NCI-H510A treated with DMSO at 0.1 percent for 48 hours (cell line): Measurements from ENCODE around the gene DHRS2.
"Not testable (repeated sequence)": the region's sequence is repeated elsewhere in the genome, so short reads cannot be mapped to it uniquely, and the experiment has no call there.

Experiments used
- DNase-seq: peaks from one replicate; lab custom pipeline; 2025; lab: John Stamatoyannopoulos, UW

Gene DHRS2

DNA sequence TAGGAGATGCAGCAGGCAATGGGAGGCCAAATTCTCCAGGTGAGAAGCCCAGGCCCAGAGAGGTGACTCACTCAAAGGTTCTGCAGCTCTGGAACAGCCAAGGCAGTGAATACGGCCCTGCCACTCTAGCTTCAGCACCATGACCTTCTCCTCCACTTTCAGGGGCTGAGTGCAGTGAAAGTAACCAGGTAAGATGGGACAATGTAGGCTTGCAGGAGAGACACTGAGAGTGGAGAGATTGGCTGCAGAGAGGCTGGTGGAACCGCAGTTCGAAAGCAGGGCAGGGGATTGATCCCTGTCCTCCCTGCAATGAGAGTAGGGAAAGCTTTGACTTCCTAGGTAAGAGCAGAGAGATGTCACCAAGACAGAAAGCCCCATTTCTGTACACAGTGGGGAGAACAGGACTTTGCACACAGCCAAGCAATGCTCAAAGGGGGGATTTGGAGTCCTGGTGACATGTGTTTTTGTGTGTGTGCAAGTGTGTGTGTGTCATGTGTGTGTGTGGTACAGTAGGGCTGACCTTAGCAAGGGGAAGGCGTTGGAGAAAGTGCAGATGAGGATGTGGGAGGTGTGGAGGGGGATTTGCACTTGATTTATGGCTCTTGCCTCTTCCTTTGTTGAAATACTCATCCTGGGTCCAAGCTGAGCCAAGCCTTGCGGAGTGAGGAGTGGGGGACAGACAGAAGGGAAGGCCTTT lies 12.7 kb downstream of the DHRS2 start:
- no peak for DNase-seq

GRCh38 chr14:23650506-23650905 lies 14.3 kb downstream of the DHRS2 start:
- DNase-seq, result no peak

DNA sequence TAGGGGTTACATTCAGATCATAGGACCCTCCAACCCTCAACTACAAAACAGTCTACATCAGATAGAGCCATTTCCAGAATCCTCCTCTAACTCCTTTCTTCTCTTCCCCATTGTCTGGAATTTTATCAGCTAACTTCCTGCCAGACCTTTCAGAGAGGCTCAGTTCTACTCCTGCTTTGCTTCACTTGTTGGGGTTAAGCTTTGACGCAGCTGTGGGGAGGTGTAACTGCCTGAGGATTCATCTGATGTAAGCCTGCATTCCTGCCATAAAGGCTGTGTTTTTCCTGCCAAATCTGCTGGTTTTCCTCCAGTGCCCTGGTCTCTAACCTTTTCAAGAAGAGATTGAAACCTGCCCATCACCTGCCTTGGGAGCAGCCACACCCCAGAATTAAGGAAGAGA lies 16.9 kb downstream of the DHRS2 start:
- no peak for DNase-seq

DNA sequence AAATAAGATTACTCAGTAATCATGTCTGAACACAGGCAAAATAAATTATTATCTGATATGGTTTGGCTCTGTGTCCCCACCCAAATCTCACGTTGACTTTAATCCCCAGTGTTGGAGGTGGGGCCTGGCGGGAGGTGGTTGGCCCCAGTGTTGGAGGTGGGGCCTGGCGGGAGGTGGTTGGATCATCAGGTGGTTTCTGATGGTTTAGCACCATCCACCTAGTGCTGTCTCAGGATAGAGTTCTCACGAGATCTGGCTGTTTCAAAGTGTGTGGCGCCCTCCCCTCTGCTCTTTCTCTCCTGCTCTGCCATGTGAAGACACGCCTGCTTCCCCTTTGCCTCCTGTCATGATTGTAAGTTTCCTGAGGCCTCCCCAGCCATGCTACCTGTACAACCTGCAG lies 18.1 kb downstream of the DHRS2 start:
- no peak for DNase-seq

- DNase-seq, result no peak
These were observed 21.9 kb downstream of the DHRS2 start for GRCh38 chr14:23657959-23658470.

DNA sequence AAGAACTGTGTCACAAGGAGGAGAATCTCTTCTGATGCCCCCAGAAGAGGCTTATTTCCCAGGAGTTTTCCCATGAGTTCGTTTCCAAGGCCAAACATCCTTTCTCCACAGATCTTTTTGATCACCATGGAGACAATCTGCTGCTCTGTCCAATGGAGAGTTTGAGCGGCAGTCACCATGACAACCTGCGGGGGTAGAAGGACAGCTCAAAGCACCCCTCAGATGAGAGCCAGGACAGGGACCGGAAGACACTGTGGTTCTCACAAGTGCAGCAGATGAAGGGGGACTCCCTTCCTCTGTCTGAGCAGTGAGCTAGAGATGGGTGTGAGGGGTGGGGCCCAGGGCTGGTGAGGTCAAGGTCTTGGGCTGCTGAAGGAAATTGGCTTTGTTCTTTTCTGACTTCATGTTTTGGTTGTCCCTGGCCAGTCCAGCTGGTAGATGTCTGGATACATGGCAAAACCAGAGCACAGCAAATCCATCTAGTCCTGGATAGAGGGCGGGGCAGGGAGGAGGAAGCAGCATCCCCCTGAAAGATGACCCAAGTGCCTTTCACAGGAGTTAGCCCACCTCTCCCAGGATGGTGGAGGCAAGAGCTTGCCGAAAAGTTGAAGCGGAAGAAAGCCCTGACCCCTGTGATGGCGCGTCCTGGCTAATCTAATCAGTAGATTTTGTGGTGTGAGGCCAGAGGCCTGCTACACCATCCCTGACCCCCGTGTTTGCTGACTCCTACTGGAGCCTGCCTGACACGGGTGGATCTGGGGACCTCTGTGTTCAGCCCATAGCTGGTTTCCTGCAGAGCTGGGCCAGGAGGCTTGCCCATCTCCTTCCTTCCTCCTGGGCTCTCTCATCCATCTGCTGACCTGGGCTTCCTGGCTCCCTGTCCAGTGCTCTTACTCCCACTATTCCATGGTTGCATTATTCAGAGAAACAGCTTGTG lies 24.4 kb downstream of the DHRS2 start:
- no peak for DNase-seq

DNA sequence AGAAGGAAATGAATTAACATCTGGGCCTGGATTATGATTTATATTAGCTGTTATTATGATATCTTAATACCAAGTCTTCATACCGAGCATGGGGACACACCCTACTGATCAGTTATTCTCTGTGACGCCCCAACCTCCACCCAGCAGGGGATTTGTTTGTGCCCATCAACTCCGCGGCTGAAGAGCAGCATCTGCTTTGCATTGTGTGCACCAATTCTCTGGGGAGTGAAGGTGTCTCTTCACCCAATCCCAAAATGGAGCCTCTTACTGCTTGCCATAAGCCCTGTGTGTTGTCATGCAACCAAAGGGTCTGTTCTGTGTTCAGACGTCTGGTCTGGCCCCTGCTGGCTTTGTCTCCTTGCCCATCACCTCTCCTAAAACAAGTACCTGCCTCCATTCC lies 25.4 kb downstream of the DHRS2 start:
- DNase-seq, result no peak

- DNase-seq, result no peak
These were observed 27.0 kb downstream of the DHRS2 start for GRCh38 chr14:23663127-23663526.

DNA sequence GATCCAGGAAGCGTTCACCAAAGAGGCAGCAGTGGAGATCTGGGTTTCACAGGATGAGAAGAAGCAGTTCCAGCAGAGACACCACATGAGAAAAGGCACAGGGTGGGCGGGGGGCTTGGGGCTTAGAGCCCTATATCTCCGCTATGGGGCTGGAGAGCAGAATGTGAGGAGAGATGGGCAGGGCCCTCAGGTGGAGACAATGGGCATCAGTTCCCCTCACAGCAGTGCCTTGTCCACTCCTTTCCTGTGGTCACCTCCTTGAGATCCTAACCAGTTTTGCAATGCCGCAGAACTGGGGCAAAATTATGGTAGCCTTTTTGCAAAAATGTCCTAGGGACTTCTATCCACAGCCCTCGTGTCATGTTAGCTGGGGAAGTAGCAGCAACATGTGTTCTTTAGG lies 27.5 kb downstream of the DHRS2 start:
- DNase-seq, result no peak

- DNase-seq, result no peak
These were observed 28.2 kb downstream of the DHRS2 start for GRCh38 chr14:23664207-23664885.

DNA sequence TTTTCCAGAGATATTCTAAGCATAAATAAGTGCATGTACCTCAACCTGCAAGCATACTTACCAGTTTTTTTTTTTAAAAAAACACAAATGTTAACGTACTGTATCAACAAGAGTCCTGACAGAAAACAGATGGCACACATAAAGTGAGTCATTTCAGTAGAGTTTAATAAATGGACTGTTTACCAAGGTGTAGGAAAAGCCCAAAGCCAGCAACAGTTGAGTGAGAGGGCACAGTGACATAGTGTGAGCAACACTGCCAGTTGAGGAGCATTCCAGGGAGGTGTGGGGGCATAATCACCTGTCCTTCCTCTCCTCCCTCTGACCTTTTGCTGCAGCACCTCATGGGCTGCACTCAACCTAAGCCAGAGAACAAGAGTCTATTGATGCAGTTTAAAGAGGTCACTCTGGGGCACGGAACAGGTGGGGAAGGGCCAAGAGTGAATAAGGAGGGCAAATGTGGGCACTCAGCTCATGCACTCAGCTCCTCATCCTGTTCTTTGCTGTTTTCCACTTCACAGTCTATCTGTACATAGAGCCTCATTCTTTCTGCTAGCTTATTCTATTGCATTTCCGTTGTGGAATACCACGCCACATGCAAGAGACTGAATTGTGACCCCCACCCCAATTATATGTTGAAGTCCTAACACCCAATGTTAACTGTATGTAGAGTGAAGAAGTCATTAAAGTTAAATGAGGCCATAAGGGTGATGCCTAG lies 29.3 kb downstream of the DHRS2 start:
- DNase-seq, result no peak

GRCh38 chr14:23667134-23667533 lies 31.0 kb downstream of the DHRS2 start:
- no peak for DNase-seq

- DNase-seq, result no peak
These were observed 33.3 kb downstream of the DHRS2 start for GRCh38 chr14:23669441-23669840.

DNA sequence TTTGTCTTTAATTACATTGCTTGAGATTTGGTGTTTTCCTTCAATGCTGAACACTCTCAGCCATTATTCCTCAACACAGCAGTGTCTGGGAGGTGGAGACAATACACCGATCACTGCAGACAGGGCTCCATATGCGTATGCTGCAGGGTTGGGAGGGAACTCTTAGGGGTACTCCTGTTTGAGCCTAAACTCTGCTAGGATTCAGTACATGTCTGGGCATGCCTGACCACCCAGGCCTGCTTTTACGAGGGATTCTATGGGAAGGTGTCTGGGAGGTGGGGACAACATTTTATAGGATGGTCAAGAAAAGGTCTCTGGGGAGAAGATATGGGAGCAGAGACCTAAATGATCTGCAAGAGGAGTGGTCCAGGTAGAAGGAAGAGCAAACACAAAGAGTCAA lies 34.3 kb downstream of the DHRS2 start:
- DNase-seq, result no peak

DNA sequence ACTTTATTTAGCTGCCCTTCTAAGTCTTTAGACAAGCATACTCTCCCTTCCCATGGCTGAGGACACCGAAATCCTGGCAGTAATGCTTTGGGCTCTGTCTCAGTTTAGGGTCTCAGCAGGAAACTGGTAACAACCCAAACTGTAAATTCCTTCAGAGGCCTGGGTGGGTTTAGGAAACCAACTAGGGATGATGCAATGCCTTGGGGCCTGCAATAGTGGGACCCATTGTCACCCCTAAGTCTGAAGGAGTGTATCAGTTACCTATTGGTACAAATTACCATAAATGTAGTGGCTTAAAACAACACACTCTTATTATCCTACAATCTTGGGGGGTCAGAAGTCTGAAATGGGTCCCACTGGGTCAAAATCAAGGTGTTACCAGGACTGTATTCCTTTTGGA lies 36.0 kb downstream of the DHRS2 start:
- no peak for DNase-seq

GRCh38 chr14:23675337-23675736 lies 39.2 kb downstream of the DHRS2 start:
- DNase-seq, result no peak

- DNase-seq, result no peak
These were observed 39.7 kb downstream of the DHRS2 start for GRCh38 chr14:23675906-23676305.

GRCh38 chr14:23681337-23681736 lies 45.2 kb downstream of the DHRS2 start:
- no peak for DNase-seq

- not testable (repeated sequence) for DNase-seq
These were observed 53.7 kb downstream of the DHRS2 start for GRCh38 chr14:23689709-23690514.

DNA sequence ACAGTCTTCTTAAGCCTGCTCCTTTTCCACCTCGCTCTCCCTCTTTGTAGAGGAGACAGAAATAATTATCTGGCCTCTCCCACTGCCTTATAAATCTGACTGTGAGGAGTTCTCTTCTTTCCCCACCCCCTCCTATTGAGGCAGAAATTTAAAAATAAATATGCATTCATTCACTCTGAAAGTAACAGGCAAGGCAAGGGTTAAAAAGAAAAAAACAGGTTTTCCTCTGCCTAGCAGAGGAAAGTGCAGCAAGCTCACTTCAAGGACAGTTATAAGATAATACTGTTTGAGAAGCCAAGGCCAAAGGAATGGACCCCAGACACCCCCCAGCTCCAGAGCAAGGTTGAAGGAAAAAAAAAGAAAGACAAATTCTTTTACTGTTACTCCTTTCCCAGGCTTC lies 56.3 kb downstream of the DHRS2 start:
- no peak for DNase-seq

GRCh38 chr14:23693252-23693775 lies 57.1 kb downstream of the DHRS2 start:
- DNase-seq, result no peak
